Measurements from ENCODE around the gene LHPP.

The LHPP gene

GRCh38 chr10:124534231-124534798 is 72.7 kb downstream of the LHPP start:
- H3K27ac ChIP-seq (ENCODE audit: low read length, poor library complexity, severe bottlenecking), result no peak overlapping the region
- no peak overlapping the region for H3K4me2 ChIP-seq (ENCODE audit: low read length, poor library complexity, severe bottlenecking)
- no peak overlapping the region for H3K23ac ChIP-seq (ENCODE audit: low read length in 2 of 2)
- H3K4me1 ChIP-seq (ENCODE audit: control insufficient read depth, insufficient read depth, low read depth, low read length), result peaks cover 9% of the 10 kb centered on the region
- no peaks in the 10 kb centered on the region for H3K36me3 ChIP-seq (ENCODE audit: control insufficient read depth in 1 of 2, insufficient read depth in 2 of 2, low read depth in 1 of 2, low read length in 2 of 2)
- WGBS, result 68% methylated on average over 30 of the region's 30 CpGs
- H4K91ac ChIP-seq (ENCODE audit: low read length), result no peak overlapping the region
- H2BK5ac ChIP-seq (ENCODE audit: low read depth, low read length, poor library complexity, severe bottlenecking), result no peak overlapping the region
- no peak overlapping the region for H4K8ac ChIP-seq (ENCODE audit: low read length)
- H3K4me3 ChIP-seq (ENCODE audit: insufficient read depth in 1 of 2, low read depth in 1 of 2, low read length in 2 of 2), result no peak overlapping the region
- H2AFZ ChIP-seq (ENCODE audit: low read depth, low read length), result no peak overlapping the region
- no peaks in the 10 kb centered on the region for H3K9me3 ChIP-seq (ENCODE audit: control insufficient read depth, low read length)
- H3K9ac ChIP-seq (ENCODE audit: low read length), result no peak overlapping the region
- no peaks in the 10 kb centered on the region for H3K79me1 ChIP-seq (replicated peaks; ENCODE audit: low read length, poor library complexity, severe bottlenecking)
- H3K4ac ChIP-seq (ENCODE audit: low read depth in 1 of 2, low read length in 2 of 2), result no peak overlapping the region
- H3K14ac ChIP-seq (ENCODE audit: low read length in 2 of 2), result no peak overlapping the region
- no peak overlapping the region for H2BK12ac ChIP-seq (ENCODE audit: low read length in 2 of 2)
- peak overlapping the region; percentile 6 for H2BK15ac ChIP-seq (ENCODE audit: low read depth, poor library complexity, severe bottlenecking)
- H3K18ac ChIP-seq (ENCODE audit: low read depth in 1 of 2, low read length in 2 of 2), result no peak overlapping the region
- DNase-seq, result peak; percentile 17
- no peaks in the 10 kb centered on the region for H3K27me3 ChIP-seq (ENCODE audit: control insufficient read depth in 1 of 2, insufficient read depth in 1 of 2, low read length in 2 of 2)
- no peak overlapping the region for H2BK120ac ChIP-seq (ENCODE audit: low read depth, low read length)
- H2AK5ac ChIP-seq (ENCODE audit: low read length, severe bottlenecking), result no peak overlapping the region

GRCh38 chr10:124534826-124535601 is 73.4 kb downstream of the LHPP start:
- 92% methylated on average over 17 of the region's 17 CpGs for WGBS

GRCh38 chr10:124535731-124536495 is 74.3 kb downstream of the LHPP start:
- Histone ChIP-seq H2AFZ (ENCODE audit: low read depth, low read length) (no peak overlapping the region), H2BK120ac (ENCODE audit: low read depth, low read length) (peak overlapping the region; percentile 9), H3K14ac (ENCODE audit: low read length in 2 of 2) (peak overlapping the region in 1 of 2 experiments; percentile 57), H2BK15ac (ENCODE audit: low read depth, poor library complexity, severe bottlenecking) (no peak overlapping the region), H2BK5ac (ENCODE audit: low read depth, low read length, poor library complexity, severe bottlenecking) (no peak overlapping the region), H3K79me1 (replicated peaks; ENCODE audit: low read length, poor library complexity, severe bottlenecking) (no peaks in the 10 kb centered on the region), H2AK5ac (ENCODE audit: low read length, severe bottlenecking) (no peak overlapping the region), H3K4me2 (ENCODE audit: low read length, poor library complexity, severe bottlenecking) (no peak overlapping the region), H3K4ac (ENCODE audit: low read depth in 1 of 2, low read length in 2 of 2) (no peak overlapping the region), H3K27me3 (ENCODE audit: control insufficient read depth in 1 of 2, insufficient read depth in 1 of 2, low read length in 2 of 2) (peaks cover 0 to 4% of the 10 kb centered on the region in 2 experiments), H3K9me3 (ENCODE audit: control insufficient read depth, low read length) (no peaks in the 10 kb centered on the region), H4K8ac (ENCODE audit: low read length) (peak overlapping the region; percentile 57), H3K23ac (ENCODE audit: low read length in 2 of 2) (no peak overlapping the region), H3K4me1 (ENCODE audit: control insufficient read depth, insufficient read depth, low read depth, low read length) (peaks cover 7% of the 10 kb centered on the region), H4K91ac (ENCODE audit: low read length) (no peak overlapping the region), H3K18ac (ENCODE audit: low read depth in 1 of 2, low read length in 2 of 2) (peak overlapping the region in 1 of 2 experiments; percentile 61), H3K9ac (ENCODE audit: low read length) (no peak overlapping the region), H2BK12ac (ENCODE audit: low read length in 2 of 2) (no peak overlapping the region), H3K27ac (ENCODE audit: low read length, poor library complexity, severe bottlenecking) (no peak overlapping the region), H3K36me3 (ENCODE audit: control insufficient read depth in 1 of 2, insufficient read depth in 2 of 2, low read depth in 1 of 2, low read length in 2 of 2) (no peaks in the 10 kb centered on the region), H3K4me3 (ENCODE audit: insufficient read depth in 1 of 2, low read depth in 1 of 2, low read length in 2 of 2) (no peak overlapping the region)
- 55% methylated on average over 18 of the region's 18 CpGs for WGBS
- no peak for DNase-seq

More at GRCh38 chr10:124534826-124535601, 73.4 kb downstream of the LHPP start:
- no peaks in the 10 kb centered on the region for H3K36me3 ChIP-seq (ENCODE audit: control insufficient read depth in 1 of 2, insufficient read depth in 2 of 2, low read depth in 1 of 2, low read length in 2 of 2)
- H2BK12ac ChIP-seq (ENCODE audit: low read length in 2 of 2), result no peak overlapping the region
- no peak overlapping the region for H2BK5ac ChIP-seq (ENCODE audit: low read depth, low read length, poor library complexity, severe bottlenecking)
- H3K4me3 ChIP-seq (ENCODE audit: insufficient read depth in 1 of 2, low read depth in 1 of 2, low read length in 2 of 2), result no peak overlapping the region
- H2AK5ac ChIP-seq (ENCODE audit: low read length, severe bottlenecking), result no peak overlapping the region
- no peak overlapping the region for H3K4me2 ChIP-seq (ENCODE audit: low read length, poor library complexity, severe bottlenecking)
- H3K18ac ChIP-seq (ENCODE audit: low read depth in 1 of 2, low read length in 2 of 2), result no peak overlapping the region
- no peak overlapping the region for H3K9ac ChIP-seq (ENCODE audit: low read length)
- no peaks in the 10 kb centered on the region for H3K79me1 ChIP-seq (replicated peaks; ENCODE audit: low read length, poor library complexity, severe bottlenecking)
- no peak overlapping the region for H2AFZ ChIP-seq (ENCODE audit: low read depth, low read length)
- no peak overlapping the region for H4K91ac ChIP-seq (ENCODE audit: low read length)
- H3K4me1 ChIP-seq (ENCODE audit: control insufficient read depth, insufficient read depth, low read depth, low read length), result peaks cover 6% of the 10 kb centered on the region
- no peak for DNase-seq
- H3K23ac ChIP-seq (ENCODE audit: low read length in 2 of 2), result no peak overlapping the region
- H2BK120ac ChIP-seq (ENCODE audit: low read depth, low read length), result no peak overlapping the region
- H3K14ac ChIP-seq (ENCODE audit: low read length in 2 of 2), result no peak overlapping the region
- peak overlapping the region; percentile 6 for H2BK15ac ChIP-seq (ENCODE audit: low read depth, poor library complexity, severe bottlenecking)
- H3K27me3 ChIP-seq (ENCODE audit: control insufficient read depth in 1 of 2, insufficient read depth in 1 of 2, low read length in 2 of 2), result peaks cover 0 to 2% of the 10 kb centered on the region in 2 experiments
- no peak overlapping the region for H4K8ac ChIP-seq (ENCODE audit: low read length)
- H3K27ac ChIP-seq (ENCODE audit: low read length, poor library complexity, severe bottlenecking), result no peak overlapping the region
- no peak overlapping the region for H3K4ac ChIP-seq (ENCODE audit: low read depth in 1 of 2, low read length in 2 of 2)
- H3K9me3 ChIP-seq (ENCODE audit: control insufficient read depth, low read length), result no peaks in the 10 kb centered on the region

- no peaks in the 10 kb centered on the region for H3K9me3 ChIP-seq (ENCODE audit: control insufficient read depth, low read length)
- 59% methylated on average over 4 of the region's 5 CpGs for WGBS
- no peak overlapping the region for H3K27ac ChIP-seq (ENCODE audit: low read length, poor library complexity, severe bottlenecking)
Observed at GRCh38 chr10:124536496-124537050, 75.0 kb downstream of the LHPP start.

More at GRCh38 chr10:124536496-124537050, 75.0 kb downstream of the LHPP start:
- Histone ChIP-seq H2BK15ac (ENCODE audit: low read depth, poor library complexity, severe bottlenecking) (no peak overlapping the region), H3K79me1 (replicated peaks; ENCODE audit: low read length, poor library complexity, severe bottlenecking) (no peaks in the 10 kb centered on the region), H3K27me3 (ENCODE audit: control insufficient read depth in 1 of 2, insufficient read depth in 1 of 2, low read length in 2 of 2) (peaks cover 0 to 6% of the 10 kb centered on the region in 2 experiments), H2AFZ (ENCODE audit: low read depth, low read length) (no peak overlapping the region), H2BK12ac (ENCODE audit: low read length in 2 of 2) (no peak overlapping the region), H3K23ac (ENCODE audit: low read length in 2 of 2) (no peak overlapping the region), H3K9ac (ENCODE audit: low read length) (no peak overlapping the region), H3K4me3 (ENCODE audit: insufficient read depth in 1 of 2, low read depth in 1 of 2, low read length in 2 of 2) (no peak overlapping the region), H4K91ac (ENCODE audit: low read length) (no peak overlapping the region), H2BK120ac (ENCODE audit: low read depth, low read length) (no peak overlapping the region), H2BK5ac (ENCODE audit: low read depth, low read length, poor library complexity, severe bottlenecking) (no peak overlapping the region), H3K18ac (ENCODE audit: low read depth in 1 of 2, low read length in 2 of 2) (no peak overlapping the region), H3K4me1 (ENCODE audit: control insufficient read depth, insufficient read depth, low read depth, low read length) (peaks cover 7% of the 10 kb centered on the region), H3K4me2 (ENCODE audit: low read length, poor library complexity, severe bottlenecking) (no peak overlapping the region), H2AK5ac (ENCODE audit: low read length, severe bottlenecking) (no peak overlapping the region), H3K4ac (ENCODE audit: low read depth in 1 of 2, low read length in 2 of 2) (peak overlapping the region in 1 of 2 experiments; percentile 9), H4K8ac (ENCODE audit: low read length) (peak overlapping the region; percentile 57), H3K14ac (ENCODE audit: low read length in 2 of 2) (no peak overlapping the region), H3K36me3 (ENCODE audit: control insufficient read depth in 1 of 2, insufficient read depth in 2 of 2, low read depth in 1 of 2, low read length in 2 of 2) (no peaks in the 10 kb centered on the region)
- no peak for DNase-seq
